AG08395 (cell line): ENCODE results near the gene PIK3CD.
"Not testable (repeated sequence)": the region's sequence is repeated elsewhere in the genome, so short reads cannot be mapped to it uniquely, and the experiment has no call there.

Source experiments
- DNase-seq: peaks from one replicate; pipeline ENCODE4 v3.0.0; 2012; ENCODE audit warnings: mixed read lengths, low spot score

PIK3CD gene

GRCh38 chr1:9654834-9655723 lies 3.5 kb downstream of the PIK3CD start:
- DNase-seq = no peak

- DNase-seq = no peak
Measured at GRCh38 chr1:9655836-9656235, 4.3 kb downstream of the PIK3CD start.

- no peak for DNase-seq
Measured at GRCh38 chr1:9657521-9658032, 6.0 kb downstream of the PIK3CD start.

DNA sequence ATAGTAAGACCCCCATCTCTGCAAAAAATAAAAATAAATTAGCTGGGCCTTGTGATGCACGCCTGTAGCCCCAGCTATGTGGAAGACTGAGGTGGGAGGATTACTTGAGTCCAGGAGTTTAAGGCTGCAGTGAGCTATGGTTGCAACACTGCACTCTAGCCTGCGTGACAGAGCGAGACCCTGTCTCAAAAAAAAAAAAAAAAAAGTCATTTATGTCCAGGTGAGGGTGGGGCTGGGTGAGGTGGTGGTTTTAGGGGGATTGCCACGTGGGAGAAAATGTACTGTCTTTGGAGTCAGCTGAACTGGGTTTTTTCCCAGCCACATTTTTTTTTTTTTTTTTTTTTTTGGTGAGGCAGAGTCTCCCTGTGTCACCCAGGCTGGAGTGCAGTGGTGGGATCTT lies 6.7 kb downstream of the PIK3CD start:
- no peak for DNase-seq

- peak; percentile 70 for DNase-seq
Measured at GRCh38 chr1:9659328-9659727, 7.8 kb downstream of the PIK3CD start.

GRCh38 chr1:9663257-9663656 lies 11.7 kb downstream of the PIK3CD start:
- no peak for DNase-seq

DNA sequence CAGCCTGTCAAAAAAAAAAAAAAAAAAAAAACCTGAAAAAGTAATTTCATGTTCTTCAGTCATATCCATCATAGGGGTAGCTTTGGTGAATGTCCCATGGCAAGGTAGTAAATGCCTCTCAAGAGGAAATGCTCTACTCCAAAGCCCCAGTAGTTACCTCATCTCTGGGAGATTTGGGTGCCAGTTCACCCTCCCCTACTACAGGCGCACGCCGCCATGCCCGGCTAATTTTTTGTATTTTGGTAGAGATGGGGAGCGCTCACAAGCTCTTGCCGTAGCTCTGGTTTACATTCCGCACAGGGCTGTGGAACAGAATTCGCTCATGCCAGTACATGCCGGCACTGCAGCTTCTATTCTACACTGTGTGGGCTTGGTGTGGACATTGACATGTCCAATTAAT lies 13.7 kb downstream of the PIK3CD start:
- no peak for DNase-seq

- DNase-seq = no peak
Measured at GRCh38 chr1:9668080-9668479, 16.5 kb downstream of the PIK3CD start.

GRCh38 chr1:9670085-9670484 lies 18.6 kb downstream of the PIK3CD start:
- DNase-seq = no peak

GRCh38 chr1:9671377-9672140 lies 20.0 kb downstream of the PIK3CD start:
- DNase-seq = peak; percentile 40

GRCh38 chr1:9672444-9672843 lies 20.9 kb downstream of the PIK3CD start:
- no peak for DNase-seq

DNA sequence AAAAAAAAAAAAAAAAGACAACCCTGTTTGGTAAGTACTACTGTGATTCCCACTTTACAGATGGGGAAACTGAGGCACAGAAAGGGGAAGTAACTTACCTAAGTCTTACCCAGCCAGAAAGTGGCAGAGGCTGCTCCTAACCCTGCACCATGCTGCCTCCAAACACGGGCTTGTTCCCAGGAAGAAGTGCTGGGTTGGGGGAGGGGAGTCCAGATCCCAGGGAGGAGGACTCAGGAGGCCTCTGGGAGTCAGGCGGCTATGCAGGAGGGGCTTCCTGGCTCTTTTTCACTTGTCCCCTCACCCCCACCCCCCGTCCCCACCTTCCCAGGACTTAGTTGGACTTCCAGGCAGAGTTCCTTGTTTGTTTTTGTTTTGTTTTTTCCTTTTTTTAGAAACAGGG lies 23.9 kb downstream of the PIK3CD start:
- no peak for DNase-seq

GRCh38 chr1:9676128-9676527 lies 24.6 kb downstream of the PIK3CD start:
- not testable (repeated sequence) for DNase-seq

GRCh38 chr1:9676815-9677393 lies 25.4 kb downstream of the PIK3CD start:
- DNase-seq = no peak

DNA sequence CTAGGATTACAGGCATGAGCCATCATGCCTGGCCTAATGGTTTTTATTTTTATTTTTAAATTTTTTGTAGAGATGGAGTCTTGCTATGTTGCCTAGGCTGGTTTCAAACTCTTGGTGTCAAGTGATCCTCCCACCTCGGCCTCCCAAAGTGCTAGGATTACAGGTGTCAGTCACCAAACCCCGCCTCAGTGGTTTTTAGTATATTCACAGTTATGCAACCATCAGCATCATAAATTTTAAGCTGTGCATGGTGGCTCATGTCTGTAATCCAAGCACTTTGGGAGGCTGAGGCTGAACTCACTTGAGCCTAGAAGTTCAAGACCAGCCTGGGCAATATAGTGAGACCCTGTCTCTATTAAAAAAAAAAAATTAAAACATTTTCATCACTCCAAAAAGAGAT lies 28.6 kb downstream of the PIK3CD start:
- no peak for DNase-seq

DNA sequence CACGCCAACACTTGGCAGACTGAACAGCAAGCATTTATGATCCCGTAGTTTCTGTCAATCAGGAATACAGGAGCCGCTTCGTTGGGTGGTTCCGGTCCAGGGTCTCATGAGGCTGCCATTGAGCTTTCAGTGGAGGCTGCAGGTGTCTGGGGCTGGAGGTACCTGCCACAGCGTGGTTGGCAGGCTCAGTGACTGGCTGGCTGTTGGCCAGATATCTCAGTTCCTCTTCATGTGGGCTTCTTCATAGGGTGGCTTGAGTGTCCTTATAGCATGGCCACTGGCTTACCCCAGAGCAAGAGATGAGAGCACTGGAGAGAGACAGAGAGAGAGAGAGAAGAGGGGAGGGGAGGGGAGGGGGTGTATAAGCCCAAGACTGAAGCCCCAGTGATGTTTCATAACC lies 29.3 kb downstream of the PIK3CD start:
- DNase-seq = no peak

DNA sequence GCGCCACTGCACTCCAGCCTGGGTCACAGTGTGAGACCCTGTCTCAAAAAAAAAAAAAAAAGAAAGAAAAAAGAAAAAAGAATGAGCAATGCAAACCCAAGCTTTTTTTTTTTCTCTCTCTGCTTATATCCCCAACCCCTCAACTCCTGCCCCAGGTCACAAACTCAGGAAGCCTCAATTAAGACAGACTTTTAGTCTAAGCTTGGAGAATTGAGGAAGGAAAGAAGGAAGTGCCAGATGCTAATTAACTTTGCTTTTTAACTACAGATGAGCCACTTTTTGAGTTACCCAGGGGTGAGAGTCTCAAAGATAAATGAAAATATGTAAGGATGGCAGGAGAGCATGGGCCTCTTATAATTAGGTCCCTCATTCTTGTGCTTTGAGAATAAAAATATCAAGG lies 33.3 kb downstream of the PIK3CD start:
- no peak for DNase-seq

DNA sequence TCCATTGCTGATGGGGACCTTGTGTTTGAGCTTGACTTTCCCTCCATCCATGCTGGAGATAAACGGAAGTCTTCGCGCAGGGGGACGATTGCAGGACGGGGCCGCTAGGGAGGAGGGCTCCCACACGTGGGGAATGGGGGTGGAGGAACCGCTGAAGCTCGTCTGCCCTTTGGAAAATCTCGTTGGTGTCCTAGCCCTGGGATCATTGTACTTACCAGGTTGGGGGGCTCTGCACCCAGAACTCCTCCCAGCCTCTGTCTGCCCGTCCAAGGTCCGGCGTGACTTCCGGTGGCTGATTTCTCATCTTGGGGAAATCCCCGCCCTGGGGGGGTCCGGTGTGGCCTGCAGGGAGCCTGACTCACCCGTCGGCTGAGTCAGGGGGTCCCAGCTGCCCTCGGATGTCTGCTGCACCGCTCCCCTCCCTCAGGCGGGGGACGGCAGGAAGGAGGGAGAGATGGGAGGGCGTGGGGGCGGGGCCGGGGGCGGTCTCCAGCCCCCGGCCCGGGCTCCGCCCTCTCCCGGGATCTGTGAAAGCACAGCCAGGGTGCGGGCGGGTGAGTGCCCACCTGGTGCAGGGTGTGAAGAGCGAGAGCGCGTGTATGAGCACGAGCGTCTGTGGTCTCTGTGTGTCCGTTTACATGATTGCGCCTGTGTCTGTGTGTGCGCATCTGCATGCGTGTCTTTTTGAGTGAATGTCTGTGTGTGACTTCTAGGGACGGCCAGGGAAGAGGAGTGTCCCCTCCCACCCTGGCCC lies 35.8 kb downstream of the PIK3CD start:
- peak; percentile 36 for DNase-seq

GRCh38 chr1:9687874-9688582 lies 36.5 kb downstream of the PIK3CD start:
- DNase-seq = no peak

- DNase-seq = no peak
Measured at GRCh38 chr1:9688599-9688998, 37.1 kb downstream of the PIK3CD start.

DNA sequence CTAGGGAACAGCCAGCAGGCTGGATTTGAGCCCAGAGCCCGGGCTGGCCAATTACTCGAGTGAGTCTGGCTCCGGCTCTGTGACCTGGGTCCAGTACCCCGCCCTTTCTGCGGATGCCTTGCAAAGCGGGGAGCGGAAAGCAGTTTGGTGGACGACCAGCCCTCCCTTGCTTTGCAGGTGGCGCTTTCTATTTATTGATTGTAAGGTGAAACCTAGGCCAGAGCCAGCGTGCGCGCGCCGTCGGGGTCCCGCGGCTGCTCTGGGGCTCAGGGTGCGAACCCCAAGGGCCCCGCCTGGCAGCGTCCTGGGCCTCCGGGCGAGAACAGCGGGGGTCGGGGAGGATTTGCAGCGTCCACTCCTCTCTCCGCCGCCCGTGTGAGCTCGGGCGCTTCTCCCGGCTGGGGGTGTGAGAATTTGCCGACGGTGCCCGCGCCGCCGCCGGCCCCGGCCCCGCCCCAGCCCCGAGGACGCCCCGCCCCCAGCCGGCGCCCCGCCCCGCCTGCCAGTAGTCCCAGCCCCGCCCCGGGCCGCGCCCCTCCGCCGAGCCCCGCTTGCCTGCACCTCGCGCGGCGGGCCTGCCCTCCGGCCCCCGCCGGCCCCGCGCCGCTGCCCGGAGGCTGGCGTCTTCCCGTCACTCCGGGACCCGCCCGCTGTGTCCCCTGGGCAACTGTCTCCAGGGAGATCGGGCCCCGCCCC lies 37.6 kb downstream of the PIK3CD start:
- DNase-seq = peak; percentile 90
